VCaP (cell line): Measurements from ENCODE around the gene PIGV.
"Not testable (repeated sequence)": the region's sequence is repeated elsewhere in the genome, so short reads cannot be mapped to it uniquely, and the experiment has no call there.

ENCODE experiments used
- H3K27ac ChIP-seq: fragments of 450-650 bp; 2 replicates; pipeline ENCODE4 v1.5.1; 2017
- TF ChIP-seq, protein P1 (sequence below): fragments of 450-650 bp; conservative IDR thresholded peaks from 2 replicates; pipeline ENCODE4 v1.5.1; 2017; ENCODE audit warnings: mild to moderate bottlenecking, moderate library complexity

The PIGV gene

DNA sequence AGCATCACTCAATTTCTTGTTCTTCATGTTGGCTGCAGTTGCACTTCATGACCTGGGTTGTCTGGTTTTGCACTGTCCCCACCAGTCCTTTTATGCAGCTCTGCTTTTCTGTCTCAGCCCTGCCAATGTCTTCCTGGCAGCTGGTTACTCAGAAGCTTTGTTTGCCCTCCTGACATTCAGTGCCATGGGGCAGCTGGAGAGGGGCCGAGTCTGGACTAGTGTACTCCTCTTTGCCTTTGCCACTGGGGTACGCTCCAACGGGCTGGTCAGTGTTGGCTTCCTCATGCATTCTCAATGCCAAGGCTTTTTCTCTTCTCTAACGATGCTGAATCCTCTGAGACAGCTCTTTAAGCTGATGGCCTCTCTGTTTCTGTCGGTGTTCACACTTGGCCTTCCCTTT is 6.6 kb downstream of the PIGV start:
- TF ChIP-seq, protein P1, sequence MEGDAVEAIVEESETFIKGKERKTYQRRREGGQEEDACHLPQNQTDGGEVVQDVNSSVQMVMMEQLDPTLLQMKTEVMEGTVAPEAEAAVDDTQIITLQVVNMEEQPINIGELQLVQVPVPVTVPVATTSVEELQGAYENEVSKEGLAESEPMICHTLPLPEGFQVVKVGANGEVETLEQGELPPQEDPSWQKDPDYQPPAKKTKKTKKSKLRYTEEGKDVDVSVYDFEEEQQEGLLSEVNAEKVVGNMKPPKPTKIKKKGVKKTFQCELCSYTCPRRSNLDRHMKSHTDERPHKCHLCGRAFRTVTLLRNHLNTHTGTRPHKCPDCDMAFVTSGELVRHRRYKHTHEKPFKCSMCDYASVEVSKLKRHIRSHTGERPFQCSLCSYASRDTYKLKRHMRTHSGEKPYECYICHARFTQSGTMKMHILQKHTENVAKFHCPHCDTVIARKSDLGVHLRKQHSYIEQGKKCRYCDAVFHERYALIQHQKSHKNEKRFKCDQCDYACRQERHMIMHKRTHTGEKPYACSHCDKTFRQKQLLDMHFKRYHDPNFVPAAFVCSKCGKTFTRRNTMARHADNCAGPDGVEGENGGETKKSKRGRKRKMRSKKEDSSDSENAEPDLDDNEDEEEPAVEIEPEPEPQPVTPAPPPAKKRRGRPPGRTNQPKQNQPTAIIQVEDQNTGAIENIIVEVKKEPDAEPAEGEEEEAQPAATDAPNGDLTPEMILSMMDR = no peak
- no peak overlapping the region for H3K27ac ChIP-seq

DNA sequence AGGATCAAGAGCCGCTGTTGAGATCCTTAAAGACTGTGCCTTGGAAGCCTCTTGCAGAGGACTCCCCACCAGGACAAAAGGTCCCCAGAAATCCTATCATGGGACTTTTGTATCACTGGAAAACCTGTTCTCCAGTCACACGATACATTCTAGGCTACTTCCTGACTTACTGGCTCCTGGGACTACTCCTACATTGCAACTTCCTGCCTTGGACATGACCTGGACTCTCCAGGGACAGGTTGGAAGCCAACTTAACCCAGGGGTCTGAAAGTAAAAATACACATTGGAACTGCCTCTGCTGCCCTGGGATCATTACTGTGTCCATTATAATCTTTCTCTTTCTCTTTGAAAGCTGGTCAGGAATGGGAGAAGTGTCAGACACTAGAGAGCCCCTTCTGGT is 9.9 kb downstream of the PIGV start:
- TF ChIP-seq, protein P1 = no peak
- peak overlapping the region; percentile 98 for H3K27ac ChIP-seq

DNA sequence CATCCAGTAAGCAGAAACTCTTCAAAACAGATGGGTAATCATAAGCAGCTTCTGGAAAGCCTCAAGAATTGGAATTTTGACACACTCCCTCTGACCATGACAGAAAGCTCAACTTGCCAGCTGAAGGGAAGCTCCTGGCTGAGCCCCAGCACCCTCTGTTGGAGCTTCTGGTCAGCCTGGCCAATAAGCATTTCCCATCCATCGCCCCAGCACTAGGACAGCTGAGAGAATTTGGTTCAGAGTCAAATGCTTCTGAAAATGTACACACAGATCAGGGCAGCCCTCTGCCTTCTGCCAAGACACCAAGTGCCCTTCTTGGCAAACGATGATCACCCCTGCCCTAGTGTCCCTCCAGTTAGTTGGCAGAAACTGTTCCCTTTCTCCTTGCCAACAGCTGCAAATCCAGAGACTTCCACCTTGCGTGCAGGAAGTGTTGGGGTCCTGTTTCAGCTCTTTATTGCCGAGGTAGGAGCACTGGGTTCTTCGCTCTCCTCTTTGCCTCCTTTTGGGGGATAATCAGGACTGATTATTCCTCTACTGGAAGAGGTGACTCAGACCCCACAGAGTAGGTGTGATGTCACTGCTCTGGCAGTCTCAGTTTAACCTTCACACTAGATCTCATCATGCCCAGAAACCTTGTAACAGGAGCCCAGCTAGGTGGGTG is 11.9 kb downstream of the PIGV start:
- H3K27ac ChIP-seq = peak overlapping the region; percentile 98
- TF ChIP-seq, protein P1 = no peak

DNA sequence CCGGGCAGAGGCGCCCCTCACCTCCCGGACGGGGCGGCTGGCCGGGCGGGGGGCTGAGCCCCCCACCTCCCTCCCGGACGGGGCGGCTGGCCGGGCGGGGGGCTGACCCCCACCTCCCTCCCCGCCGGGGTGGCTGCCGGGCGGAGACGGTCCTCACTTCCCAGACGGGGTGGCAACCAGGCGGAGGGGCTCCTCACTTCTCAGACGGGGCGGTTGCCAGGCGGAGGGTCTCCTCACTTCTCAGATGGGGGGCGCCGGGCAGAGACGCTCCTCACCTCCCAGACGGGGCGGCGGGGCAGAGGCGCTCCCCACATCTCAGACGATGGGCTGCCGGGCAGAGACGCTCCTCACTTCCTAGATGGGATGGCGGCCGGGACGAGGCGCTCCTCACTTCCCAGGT is 16.2 kb downstream of the PIGV start:
- H3K27ac ChIP-seq = not testable (repeated sequence)

DNA sequence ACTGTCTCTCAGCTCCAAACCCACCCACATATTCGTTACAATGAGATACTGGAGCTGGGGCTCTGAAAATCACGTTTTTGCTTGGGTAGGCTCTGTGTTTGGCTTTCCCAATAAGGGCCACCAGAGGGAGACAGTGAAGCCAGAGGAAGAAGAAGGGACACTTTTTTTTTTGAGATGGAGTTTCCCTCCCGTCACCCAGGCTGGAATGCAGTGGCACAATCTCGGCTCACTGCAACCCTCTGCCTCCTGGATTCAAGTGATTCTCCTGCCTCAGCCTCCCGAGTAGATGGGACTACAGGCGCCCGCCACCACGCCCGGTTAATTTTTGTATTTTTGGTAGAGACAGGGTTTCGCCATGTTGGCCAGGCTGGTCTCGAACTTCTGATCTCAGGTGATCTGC is 22.4 kb downstream of the PIGV start:
- TF ChIP-seq, protein P1 = peak; percentile 81
- H3K27ac ChIP-seq = not testable (repeated sequence)

DNA sequence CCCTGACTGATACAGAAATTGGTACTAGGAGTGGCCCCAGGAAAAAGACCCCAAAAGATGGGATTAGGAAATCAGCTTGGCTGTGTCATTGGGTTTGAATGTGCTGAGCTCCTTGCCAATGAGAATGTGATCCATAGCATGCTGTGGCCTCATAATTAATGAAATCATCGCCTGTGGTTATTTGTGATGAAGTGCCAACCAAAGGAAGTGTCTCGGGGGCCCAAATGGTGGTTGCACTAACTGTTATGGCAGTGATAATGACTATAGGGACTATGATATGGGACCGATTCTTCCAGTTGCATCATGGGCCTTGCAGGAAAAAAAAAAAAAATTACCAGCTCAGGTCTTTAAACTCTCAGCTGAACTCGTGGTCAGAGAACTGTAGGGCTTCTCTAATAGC is 23.3 kb downstream of the PIGV start:
- TF ChIP-seq, protein P1 = no peak
- H3K27ac ChIP-seq = no peak overlapping the region

DNA sequence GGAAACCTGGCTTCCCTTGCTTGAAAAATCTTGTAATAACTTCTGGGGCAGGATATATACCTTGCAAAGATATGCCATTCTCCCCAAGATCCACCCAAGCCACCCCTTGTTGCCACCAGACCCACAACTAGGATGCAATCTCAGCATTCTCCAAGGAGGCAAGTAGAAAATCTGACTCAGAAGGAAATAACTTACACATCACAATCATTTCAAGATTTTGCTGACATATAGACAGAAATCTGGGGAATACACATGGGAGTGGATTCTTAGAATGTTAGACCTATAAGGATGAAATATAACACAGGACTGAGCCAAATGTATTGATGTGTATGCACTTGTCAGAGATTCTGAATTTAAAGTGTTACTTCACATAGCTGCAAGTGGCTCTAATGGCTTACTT is 24.0 kb downstream of the PIGV start:
- H3K27ac ChIP-seq = no peak overlapping the region
- TF ChIP-seq, protein P1 = no peak

DNA sequence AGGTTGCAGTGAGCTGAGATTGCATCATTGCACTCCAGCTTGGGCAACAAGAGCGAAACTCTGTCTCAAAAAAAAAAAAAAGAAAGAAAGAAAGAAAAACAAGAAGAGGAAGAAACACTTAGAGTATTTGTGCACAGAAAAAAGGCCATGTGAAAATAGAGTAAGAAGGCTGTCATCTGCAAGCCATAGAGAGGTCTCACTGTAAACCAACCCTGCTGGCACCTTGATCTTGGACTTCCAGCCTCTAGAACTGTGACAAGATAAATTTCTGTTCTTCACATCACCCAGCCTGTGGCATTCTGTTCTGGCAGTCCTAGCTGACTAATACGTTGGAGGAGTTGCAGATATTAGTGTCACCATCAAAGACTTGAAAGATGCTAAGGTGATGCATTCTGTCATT is 26.6 kb downstream of the PIGV start:
- H3K27ac ChIP-seq = no peak overlapping the region
- TF ChIP-seq, protein P1 = no peak
